HG03196 (cell line): Measurements from ENCODE around the gene COBLL1.

Experiments used
- ATAC-seq: cut with Tn5 transposase; IDR thresholded peaks from one replicate; pipeline ENCODE4 v1.9.1; 2021; ENCODE audit not compliant: unreplicated experiment

COBLL1 gene

GRCh38 chr2:164824872-164825271 lies 16.8 kb downstream of the COBLL1 start:
- no peak for ATAC-seq

GRCh38 chr2:164823126-164823525 lies 18.5 kb downstream of the COBLL1 start:
- ATAC-seq = no peak

DNA sequence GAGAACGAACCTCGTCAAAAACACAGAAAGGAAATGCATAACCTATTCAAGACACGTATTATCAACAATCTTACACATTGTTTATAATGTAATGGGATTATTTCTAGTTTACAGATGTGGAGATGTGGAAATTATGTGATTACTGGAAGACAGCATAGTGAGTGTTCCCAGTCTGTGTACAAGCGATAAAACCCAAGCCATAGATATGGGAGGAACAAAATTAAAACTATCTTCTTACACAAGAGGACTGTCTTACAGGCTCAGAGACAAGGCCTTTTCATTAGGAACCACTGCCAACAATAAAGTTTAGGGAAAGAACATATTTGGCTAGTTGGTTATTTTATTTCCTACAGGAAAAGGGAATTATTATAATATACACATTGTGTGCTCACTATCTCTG lies 20.3 kb downstream of the COBLL1 start:
- ATAC-seq = no peak

DNA sequence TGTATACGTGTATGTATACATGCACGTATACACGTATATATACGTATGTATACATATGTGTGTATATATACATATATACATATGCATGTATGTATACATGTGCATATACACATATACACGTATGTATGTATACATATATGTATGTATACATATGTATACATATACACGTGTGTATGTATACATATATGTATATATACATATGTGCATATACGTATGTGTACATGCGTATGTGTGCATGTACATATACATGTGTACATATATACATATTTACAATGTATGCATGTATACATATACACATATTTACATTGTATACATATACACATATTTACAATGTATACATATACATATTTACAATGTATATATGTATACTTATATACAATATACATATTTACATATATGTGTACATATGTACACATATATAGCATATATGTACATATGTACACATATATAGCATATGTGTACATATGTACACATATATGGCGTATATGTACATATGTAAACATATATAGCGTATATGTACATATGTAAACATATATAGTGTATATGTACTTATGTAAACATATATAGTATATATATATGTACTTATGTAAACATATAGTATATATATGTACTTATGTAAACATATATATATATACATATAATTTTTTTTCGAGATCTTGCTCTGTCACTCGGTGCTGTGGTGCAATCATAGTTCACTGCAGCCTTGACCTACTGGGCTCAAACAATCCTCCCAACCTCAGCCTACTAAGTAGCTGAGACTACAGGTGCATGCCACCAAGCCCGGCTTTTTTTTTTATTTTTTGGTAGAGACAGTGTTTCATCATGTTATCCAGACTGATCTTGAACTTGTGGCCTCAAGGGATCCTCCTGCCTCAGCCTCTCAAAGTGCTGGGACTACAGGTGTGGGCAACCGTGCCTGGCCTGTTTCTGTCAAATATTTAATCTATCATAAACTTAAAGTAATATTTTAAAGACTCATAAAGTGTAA lies 23.2 kb downstream of the COBLL1 start:
- ATAC-seq = no peak

DNA sequence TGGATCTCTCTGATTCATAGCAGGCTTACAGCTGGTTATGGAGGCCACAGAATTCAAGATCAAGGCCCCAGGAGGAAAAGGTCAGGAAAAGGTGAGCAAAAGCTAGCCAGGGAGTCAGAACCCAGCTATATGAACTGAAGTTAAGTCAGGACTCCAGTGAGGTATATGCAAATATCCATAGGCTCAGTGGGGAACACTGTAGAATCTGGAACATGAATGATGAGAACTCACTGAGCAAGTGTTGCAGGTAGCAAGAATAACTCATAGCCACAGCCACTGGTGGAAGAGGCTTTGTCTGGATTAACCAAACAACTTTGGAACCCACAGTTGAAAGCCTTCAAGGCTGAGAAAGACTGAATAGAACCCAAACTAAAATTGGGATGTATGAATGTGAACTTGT lies 24.7 kb downstream of the COBLL1 start:
- no peak for ATAC-seq

DNA sequence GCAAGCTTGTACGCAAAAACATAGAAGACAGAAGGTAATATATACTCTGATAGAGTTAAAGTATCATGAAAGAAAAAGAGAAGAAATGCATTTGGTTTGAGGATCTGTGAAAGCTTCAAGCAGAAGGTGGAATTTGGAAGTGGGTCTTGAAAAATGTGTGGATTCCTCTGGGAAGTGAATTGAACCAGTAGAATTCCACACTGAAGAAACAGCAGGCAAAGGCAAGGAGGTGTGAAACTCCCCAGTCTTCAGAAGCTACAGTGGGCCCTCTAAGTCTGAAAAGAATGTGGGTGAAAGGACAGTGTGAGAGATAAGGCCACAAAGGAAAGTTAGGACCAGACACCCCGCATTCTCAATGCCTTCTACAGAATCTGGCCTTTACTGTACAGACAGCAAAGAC lies 25.6 kb downstream of the COBLL1 start:
- no peak for ATAC-seq

GRCh38 chr2:164815071-164815793 lies 26.4 kb downstream of the COBLL1 start:
- ATAC-seq = no peak

DNA sequence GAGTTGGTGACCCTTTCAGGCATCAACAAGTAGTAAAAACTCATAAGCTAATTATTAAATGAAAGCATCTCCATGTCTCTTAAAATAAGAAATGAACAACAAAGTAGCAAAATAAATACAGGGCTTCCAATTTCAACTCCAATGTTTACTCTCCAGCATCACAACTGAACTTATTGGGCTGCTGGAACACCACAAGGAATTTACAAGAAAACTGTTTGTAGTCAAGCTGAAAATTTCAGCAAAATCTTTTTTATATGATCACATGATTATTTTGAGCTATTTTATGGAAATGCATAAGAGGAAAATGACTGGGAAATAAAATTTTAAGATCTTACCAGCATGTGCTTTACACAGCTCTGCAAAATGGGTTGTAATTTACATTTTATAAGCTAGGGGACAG lies 28.1 kb downstream of the COBLL1 start:
- no peak for ATAC-seq

- no peak for ATAC-seq
Observed at GRCh38 chr2:164812378-164812777, 29.2 kb downstream of the COBLL1 start.

GRCh38 chr2:164811819-164812218 lies 29.8 kb downstream of the COBLL1 start:
- no peak for ATAC-seq

DNA sequence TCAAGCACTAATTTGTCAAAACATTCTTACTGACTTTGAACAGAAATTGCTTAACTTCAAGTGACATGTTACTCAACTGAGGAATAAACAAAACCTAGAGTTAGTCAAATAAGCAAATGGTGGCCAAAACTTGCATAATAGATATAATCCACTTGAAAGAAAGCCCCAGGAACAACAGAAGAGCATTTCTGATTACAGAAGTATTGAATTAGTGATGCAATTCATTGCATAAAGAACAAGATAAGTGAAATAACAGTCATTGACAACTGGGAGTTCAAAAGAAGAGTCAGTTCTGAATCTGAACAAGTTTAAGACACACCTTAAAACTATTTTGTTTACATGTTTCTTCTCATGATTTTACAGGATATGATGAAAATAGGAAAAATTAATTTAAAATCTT lies 30.8 kb downstream of the COBLL1 start:
- no peak for ATAC-seq

DNA sequence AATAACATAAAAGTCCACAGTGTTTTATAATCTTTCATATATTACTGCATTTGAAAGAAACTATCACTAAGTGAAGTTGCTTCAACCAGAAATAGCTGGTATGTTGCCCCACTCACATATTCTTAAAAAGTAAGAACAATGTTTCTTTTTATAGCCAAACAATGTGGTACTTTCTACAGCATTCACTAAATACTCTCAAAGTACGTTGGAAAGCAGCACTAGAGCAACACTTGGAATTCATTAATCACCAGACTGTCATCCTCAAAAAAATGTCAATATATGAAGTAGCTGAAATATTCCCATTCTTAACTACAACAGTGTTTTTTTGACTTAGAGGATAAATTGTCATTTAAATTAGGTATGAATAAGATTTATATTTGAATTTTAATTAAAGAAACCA lies 32.8 kb downstream of the COBLL1 start:
- no peak for ATAC-seq

GRCh38 chr2:164803776-164804466 lies 37.7 kb downstream of the COBLL1 start:
- ATAC-seq = no peak

- ATAC-seq = no peak
Observed at GRCh38 chr2:164802095-164802707, 39.4 kb downstream of the COBLL1 start.

GRCh38 chr2:164800572-164800971 lies 41.1 kb downstream of the COBLL1 start:
- ATAC-seq = no peak

DNA sequence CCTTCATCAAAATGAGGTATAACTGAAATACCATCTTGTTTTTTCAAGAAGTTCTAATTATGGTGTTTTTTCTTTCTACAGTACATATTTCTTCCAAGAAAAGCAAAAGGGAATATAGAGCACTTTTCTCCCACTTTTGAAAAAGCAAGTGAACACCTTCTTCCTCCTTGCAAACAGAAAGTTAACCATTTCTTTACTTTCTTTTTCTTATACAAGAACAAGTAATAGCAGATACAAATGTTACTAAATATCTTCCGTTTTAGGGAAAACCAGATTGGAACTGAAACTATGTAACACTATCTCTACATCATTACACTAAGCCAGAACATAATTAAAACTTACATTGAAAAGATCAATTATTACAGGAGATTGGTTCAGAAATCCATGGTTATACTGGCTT lies 44.0 kb downstream of the COBLL1 start:
- no peak for ATAC-seq

- ATAC-seq = no peak
Observed at GRCh38 chr2:164796999-164797398, 44.6 kb downstream of the COBLL1 start.

- ATAC-seq = no peak
Observed at GRCh38 chr2:164794432-164795231, 47.0 kb downstream of the COBLL1 start.

- no peak for ATAC-seq
Observed at GRCh38 chr2:164794016-164794415, 47.6 kb downstream of the COBLL1 start.

DNA sequence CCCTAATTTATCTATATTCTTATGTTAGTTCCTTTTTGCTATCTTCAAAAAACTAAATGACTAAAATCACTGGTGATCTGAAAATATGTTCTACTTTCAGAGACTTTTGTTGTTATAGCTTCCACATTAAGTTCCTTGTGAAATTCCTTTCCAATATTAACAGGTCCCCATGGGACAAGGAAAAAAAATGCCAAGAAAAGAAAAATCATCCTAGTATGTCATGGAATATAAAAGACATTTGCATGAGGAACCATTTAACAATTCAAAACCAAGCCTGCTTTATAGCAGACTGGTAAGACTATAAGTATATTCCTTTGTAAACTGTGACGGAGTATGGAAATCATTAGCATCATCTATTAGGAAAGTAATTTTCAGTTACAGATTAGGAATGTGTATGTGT lies 48.1 kb downstream of the COBLL1 start:
- no peak for ATAC-seq
